Endothelial cell of umbilical vein (primary cell): ENCODE results near the gene ARNT2.

Experiments
- FOS ChIP-seq: IDR thresholded peaks from 2 replicates; pipeline ENCODE4 v1.6.1; 2011; ENCODE audit warnings: mild to moderate bottlenecking, low read length, moderate library complexity, borderline replicate concordance; ENCODE audit not compliant: insufficient read depth
- GATA2 ChIP-seq: IDR thresholded peaks from 2 replicates; pipeline ENCODE4 v1.7.0; 2011; ENCODE audit warnings: low read depth, mild to moderate bottlenecking, moderate library complexity, mixed read lengths, low read length; ENCODE audit not compliant: insufficient read length, insufficient read depth
- JUN ChIP-seq: IDR thresholded peaks from 2 replicates; pipeline ENCODE4 v1.6.1; 2011; ENCODE audit warnings: borderline replicate concordance, low read depth; ENCODE audit not compliant: insufficient read length, insufficient read depth
- POLR2AphosphoS5 ChIP-seq: IDR thresholded peaks from 2 replicates; pipeline ENCODE4 v1.6.1; 2012; ENCODE audit warnings: low read depth, mild to moderate bottlenecking, control low read depth, low read length, moderate library complexity; ENCODE audit not compliant: insufficient read depth
- TF ChIP-seq, protein P1 (sequence below), 2 donors: IDR thresholded peaks; 1 replicate in 1 of 2; 2 replicates in 1 of 2; pipeline ENCODE4 v1.5.1; 2011; ENCODE audit warnings: low read length in 2 of 2, mild to moderate bottlenecking in 2 of 2, moderate library complexity in 2 of 2, control low read depth in 1 of 2, inconsistent platforms in 1 of 2, low read depth in 1 of 2; ENCODE audit not compliant: insufficient read depth in 1 of 2; ENCODE audit errors: extremely low read depth in 1 of 2
- TF ChIP-seq, protein P2 (sequence below): IDR thresholded peaks from 2 replicates; pipeline ENCODE4 v1.6.1; 2011; ENCODE audit not compliant: insufficient read depth, insufficient read length

- TF ChIP-seq, protein P1, sequence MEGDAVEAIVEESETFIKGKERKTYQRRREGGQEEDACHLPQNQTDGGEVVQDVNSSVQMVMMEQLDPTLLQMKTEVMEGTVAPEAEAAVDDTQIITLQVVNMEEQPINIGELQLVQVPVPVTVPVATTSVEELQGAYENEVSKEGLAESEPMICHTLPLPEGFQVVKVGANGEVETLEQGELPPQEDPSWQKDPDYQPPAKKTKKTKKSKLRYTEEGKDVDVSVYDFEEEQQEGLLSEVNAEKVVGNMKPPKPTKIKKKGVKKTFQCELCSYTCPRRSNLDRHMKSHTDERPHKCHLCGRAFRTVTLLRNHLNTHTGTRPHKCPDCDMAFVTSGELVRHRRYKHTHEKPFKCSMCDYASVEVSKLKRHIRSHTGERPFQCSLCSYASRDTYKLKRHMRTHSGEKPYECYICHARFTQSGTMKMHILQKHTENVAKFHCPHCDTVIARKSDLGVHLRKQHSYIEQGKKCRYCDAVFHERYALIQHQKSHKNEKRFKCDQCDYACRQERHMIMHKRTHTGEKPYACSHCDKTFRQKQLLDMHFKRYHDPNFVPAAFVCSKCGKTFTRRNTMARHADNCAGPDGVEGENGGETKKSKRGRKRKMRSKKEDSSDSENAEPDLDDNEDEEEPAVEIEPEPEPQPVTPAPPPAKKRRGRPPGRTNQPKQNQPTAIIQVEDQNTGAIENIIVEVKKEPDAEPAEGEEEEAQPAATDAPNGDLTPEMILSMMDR (IDR thresholded peaks at IDR 0.05; ENCODE audit: extremely low read depth in 1 of 2, insufficient read depth in 1 of 2, low read depth in 1 of 2, low read length in 2 of 2) = no peak
- no peak for TF ChIP-seq GATA2
- TF ChIP-seq FOS = no peak
- TF ChIP-seq, protein P2, sequence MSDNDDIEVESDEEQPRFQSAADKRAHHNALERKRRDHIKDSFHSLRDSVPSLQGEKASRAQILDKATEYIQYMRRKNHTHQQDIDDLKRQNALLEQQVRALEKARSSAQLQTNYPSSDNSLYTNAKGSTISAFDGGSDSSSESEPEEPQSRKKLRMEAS = no peak
- TF ChIP-seq POLR2AphosphoS5 = no peak
- TF ChIP-seq JUN = no peak
Observed at GRCh38 chr15:80468796-80469195, 64.6 kb downstream of the ARNT2 start.
